Loucy (cell line): Measurements from ENCODE around the gene ARL11.

Source experiments
- EZH2phosphoT487 ChIP-seq: fragments of 200-600 bp; IDR thresholded peaks from 2 replicates; pipeline ENCODE4 v1.6.1; 2018; ENCODE audit warnings: antibody characterized with exemption, mild to moderate bottlenecking, moderate library complexity, borderline replicate concordance
- TF ChIP-seq, protein P1 (sequence below): fragments of 200-600 bp; sonication (generic); conservative IDR thresholded peaks from 2 replicates; pipeline ENCODE4 v1.5.1; 2014; ENCODE audit warnings: mild to moderate bottlenecking, antibody characterized with exemption, low read length

DNA sequence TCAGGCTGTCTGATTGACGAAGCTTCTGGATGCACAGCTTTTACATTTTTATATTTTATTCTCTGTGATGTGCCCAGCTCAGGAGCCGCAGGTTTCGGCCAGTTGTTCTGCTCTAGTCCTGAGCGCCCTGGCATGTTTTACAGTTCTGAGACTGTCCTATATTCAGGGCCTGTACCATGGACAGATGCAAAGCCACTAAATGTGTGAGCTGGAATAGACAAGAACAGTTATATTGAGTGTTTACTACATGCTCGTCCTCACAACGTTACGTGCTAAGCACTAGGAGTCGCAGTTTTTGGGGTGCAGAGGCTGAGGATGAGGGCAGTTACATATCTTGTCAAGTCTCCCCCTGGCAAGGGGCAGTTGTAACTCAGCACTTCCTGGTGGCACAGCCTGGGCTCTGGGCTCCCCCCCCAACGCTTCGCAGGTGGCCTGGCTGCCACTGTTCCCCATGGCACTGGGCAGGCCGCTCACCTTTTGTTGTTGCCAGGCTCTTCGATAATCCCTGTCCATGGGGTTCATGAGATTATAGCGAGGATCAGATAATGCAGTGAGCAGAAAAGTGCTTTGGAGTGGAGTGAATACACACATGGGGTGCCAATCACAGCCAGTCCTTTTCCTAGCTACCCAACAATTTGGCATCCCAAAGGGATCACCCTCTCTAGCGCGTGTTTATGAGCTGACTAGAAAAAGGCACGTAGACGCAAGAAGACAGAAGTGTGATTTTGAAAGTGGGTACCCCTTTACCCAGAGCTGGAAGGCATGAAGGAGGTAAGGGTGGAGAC is 23.5 kb downstream of the ARL11 start:
- TF ChIP-seq, protein P1, sequence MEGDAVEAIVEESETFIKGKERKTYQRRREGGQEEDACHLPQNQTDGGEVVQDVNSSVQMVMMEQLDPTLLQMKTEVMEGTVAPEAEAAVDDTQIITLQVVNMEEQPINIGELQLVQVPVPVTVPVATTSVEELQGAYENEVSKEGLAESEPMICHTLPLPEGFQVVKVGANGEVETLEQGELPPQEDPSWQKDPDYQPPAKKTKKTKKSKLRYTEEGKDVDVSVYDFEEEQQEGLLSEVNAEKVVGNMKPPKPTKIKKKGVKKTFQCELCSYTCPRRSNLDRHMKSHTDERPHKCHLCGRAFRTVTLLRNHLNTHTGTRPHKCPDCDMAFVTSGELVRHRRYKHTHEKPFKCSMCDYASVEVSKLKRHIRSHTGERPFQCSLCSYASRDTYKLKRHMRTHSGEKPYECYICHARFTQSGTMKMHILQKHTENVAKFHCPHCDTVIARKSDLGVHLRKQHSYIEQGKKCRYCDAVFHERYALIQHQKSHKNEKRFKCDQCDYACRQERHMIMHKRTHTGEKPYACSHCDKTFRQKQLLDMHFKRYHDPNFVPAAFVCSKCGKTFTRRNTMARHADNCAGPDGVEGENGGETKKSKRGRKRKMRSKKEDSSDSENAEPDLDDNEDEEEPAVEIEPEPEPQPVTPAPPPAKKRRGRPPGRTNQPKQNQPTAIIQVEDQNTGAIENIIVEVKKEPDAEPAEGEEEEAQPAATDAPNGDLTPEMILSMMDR = no peak
- no peak for TF ChIP-seq EZH2phosphoT487
